ENCODE data around the gene MYO7B.

Gene MYO7B

DNA sequence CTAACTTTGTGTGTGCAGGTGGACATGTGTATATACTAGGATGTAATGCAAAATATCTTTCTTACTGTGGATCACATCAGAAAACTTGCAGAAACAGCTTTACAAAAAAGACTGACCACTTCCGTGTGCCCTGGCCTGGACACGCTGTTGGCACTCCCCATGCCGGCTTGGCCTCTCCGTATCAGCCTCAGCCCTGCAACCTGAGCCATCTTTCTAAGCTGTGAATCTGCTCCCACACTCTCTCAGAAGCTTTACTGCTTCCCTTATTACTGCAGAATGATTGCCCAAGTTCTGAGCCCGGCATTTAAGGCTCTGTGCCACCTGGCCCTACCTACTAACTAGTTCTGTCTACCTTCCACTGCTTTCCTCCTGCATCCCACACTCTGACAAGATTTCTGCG is 37.8 kb downstream of the MYO7B start:
- TF ChIP-seq SPI1 (IDR thresholded peaks at IDR 0.05; ENCODE audit: borderline replicate concordance, low read depth) = no peak
- TF ChIP-seq GABPA (IDR thresholded peaks at IDR 0.05; ENCODE audit: low read depth) = no peak
- no peak for TF ChIP-seq POLR2AphosphoS5 (IDR thresholded peaks at IDR 0.05; ENCODE audit: low read depth)
- TF ChIP-seq, protein P1, sequence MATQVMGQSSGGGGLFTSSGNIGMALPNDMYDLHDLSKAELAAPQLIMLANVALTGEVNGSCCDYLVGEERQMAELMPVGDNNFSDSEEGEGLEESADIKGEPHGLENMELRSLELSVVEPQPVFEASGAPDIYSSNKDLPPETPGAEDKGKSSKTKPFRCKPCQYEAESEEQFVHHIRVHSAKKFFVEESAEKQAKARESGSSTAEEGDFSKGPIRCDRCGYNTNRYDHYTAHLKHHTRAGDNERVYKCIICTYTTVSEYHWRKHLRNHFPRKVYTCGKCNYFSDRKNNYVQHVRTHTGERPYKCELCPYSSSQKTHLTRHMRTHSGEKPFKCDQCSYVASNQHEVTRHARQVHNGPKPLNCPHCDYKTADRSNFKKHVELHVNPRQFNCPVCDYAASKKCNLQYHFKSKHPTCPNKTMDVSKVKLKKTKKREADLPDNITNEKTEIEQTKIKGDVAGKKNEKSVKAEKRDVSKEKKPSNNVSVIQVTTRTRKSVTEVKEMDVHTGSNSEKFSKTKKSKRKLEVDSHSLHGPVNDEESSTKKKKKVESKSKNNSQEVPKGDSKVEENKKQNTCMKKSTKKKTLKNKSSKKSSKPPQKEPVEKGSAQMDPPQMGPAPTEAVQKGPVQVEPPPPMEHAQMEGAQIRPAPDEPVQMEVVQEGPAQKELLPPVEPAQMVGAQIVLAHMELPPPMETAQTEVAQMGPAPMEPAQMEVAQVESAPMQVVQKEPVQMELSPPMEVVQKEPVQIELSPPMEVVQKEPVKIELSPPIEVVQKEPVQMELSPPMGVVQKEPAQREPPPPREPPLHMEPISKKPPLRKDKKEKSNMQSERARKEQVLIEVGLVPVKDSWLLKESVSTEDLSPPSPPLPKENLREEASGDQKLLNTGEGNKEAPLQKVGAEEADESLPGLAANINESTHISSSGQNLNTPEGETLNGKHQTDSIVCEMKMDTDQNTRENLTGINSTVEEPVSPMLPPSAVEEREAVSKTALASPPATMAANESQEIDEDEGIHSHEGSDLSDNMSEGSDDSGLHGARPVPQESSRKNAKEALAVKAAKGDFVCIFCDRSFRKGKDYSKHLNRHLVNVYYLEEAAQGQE (IDR thresholded peaks at IDR 0.05; ENCODE audit: insufficient replicate concordance, low read depth) = no peak
- TF ChIP-seq, protein P2, sequence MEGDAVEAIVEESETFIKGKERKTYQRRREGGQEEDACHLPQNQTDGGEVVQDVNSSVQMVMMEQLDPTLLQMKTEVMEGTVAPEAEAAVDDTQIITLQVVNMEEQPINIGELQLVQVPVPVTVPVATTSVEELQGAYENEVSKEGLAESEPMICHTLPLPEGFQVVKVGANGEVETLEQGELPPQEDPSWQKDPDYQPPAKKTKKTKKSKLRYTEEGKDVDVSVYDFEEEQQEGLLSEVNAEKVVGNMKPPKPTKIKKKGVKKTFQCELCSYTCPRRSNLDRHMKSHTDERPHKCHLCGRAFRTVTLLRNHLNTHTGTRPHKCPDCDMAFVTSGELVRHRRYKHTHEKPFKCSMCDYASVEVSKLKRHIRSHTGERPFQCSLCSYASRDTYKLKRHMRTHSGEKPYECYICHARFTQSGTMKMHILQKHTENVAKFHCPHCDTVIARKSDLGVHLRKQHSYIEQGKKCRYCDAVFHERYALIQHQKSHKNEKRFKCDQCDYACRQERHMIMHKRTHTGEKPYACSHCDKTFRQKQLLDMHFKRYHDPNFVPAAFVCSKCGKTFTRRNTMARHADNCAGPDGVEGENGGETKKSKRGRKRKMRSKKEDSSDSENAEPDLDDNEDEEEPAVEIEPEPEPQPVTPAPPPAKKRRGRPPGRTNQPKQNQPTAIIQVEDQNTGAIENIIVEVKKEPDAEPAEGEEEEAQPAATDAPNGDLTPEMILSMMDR (IDR thresholded peaks at IDR 0.05; ENCODE audit: insufficient read depth, low read length) = no peak
- Histone ChIP-seq H3K4me3 (replicated peaks; ENCODE audit: insufficient read depth, low read length) (no peak overlapping the region), H3K27me3 (ENCODE audit: insufficient read depth, poor library complexity, severe bottlenecking) (no peaks in the 10 kb centered on the region), H3K27ac (replicated peaks) (no peak overlapping the region)
- DNase-seq (ENCODE audit: low read depth in 1 of 2, low spot score in 1 of 2) = no peak

DNA sequence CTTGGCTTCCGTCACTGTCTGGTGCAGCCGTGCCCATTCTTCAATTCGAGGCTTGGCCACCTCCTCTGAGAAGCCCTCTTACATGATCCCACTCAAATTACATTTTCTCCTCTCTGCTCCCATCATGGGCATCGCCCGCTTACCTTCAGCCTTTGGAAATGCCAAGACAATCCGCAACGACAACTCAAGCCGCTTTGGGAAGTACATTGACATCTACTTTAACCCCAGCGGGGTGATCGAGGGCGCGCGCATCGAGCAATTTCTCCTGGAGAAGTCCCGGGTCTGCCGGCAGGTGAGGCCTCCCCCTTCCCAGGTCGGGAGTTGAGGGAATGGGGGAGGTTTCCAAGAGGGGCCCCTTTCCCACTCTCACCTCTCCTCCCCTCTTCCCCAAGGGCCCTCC is 38.3 kb downstream of the MYO7B start:
- no peak for DNase-seq (ENCODE audit: low read depth in 1 of 2, low spot score in 1 of 2)
- TF ChIP-seq SPI1 (IDR thresholded peaks at IDR 0.05; ENCODE audit: borderline replicate concordance, low read depth) = no peak
- TF ChIP-seq, protein P2 (IDR thresholded peaks at IDR 0.05; ENCODE audit: insufficient read depth, low read length) = no peak
- TF ChIP-seq, protein P1 (IDR thresholded peaks at IDR 0.05; ENCODE audit: insufficient replicate concordance, low read depth) = no peak
- no peak overlapping the region for H3K4me3 ChIP-seq (replicated peaks; ENCODE audit: insufficient read depth, low read length)
- H3K27me3 ChIP-seq (ENCODE audit: insufficient read depth, poor library complexity, severe bottlenecking) = no peaks in the 10 kb centered on the region
- H3K27ac ChIP-seq (replicated peaks) = no peak overlapping the region

DNA sequence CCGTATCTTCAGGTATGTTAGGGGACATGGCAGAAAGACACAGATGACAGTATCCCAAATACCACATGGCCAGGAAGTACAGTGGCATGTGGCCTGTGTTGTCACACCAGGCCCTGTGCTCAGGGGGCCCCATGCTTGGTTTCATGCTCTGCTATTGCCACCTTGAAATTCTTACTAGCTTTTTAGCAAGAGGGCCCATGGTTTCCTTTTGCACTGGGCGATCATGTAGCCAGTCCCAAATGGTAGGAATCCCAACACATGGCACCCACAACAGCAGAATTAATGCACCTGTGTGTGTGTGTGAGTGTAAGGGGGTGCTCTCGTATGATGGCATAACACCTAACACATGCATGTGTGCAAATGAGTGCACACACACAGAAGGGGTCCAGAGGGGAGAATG is 39.2 kb downstream of the MYO7B start:
- Histone ChIP-seq H3K27me3 (ENCODE audit: insufficient read depth, poor library complexity, severe bottlenecking) (no peaks in the 10 kb centered on the region), H3K27ac (replicated peaks) (peak overlapping the region; percentile 27), H3K4me3 (replicated peaks; ENCODE audit: insufficient read depth, low read length) (no peak overlapping the region)
- TF ChIP-seq GABPA (IDR thresholded peaks at IDR 0.05; ENCODE audit: low read depth) = no peak
- TF ChIP-seq, protein P2 (IDR thresholded peaks at IDR 0.05; ENCODE audit: insufficient read depth, low read length) = no peak
- TF ChIP-seq, protein P1 (IDR thresholded peaks at IDR 0.05; ENCODE audit: insufficient replicate concordance, low read depth) = no peak
- DNase-seq (ENCODE audit: low read depth in 1 of 2, low spot score in 1 of 2) = peak in 1 of 2 experiments; percentile 20
